Measurements from ENCODE around the gene RNF166.

GRCh38 chr16:88667461-88667860 lies 38.7 kb downstream of the RNF166 start:
- TF ChIP-seq REST (IDR thresholded peaks at IDR 0.05; ENCODE audit: insufficient read depth in 1 of 2, low read depth in 2 of 2, low read length in 2 of 2) = no peak
- no peak for TF ChIP-seq POLR2AphosphoS5 (IDR thresholded peaks at IDR 0.05; ENCODE audit: low read depth, low read length)
- no peak for TF ChIP-seq TAF1 (IDR thresholded peaks at IDR 0.05; ENCODE audit: borderline replicate concordance, insufficient read depth, low read length)
- no peak for TF ChIP-seq SIN3A (IDR thresholded peaks at IDR 0.05; ENCODE audit: borderline replicate concordance, insufficient read depth, low read length)

Data from PFSK-1 (cell line).